ENCODE results near the gene EFCC1.
A peak's percentile ranks its signal among the peaks of the same experiment; 100 is the strongest.

The EFCC1 gene

DNA sequence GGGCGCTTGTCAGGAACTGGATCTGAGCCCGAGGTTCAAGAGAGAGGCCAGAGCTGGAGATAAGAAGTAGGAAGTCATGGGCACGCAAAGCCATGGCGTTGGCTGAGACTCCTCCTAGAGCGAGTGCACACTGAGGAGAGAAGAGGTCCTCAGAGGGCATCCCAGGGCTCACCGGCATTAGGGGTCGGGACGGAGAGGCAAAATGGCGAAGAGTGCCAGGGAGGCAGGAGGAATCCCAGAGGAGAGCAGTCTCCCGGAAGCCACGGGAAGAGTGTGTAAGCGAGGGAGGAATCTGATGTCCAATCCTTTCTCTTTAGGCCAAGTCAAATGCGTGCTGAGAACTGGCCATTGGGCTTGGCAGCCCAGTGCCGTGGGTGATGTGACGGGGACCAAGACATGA is 24.0 kb downstream of the EFCC1 start:
- no peak for DNase-seq (ENCODE audit: low read depth)
- TF ChIP-seq, protein P1, sequence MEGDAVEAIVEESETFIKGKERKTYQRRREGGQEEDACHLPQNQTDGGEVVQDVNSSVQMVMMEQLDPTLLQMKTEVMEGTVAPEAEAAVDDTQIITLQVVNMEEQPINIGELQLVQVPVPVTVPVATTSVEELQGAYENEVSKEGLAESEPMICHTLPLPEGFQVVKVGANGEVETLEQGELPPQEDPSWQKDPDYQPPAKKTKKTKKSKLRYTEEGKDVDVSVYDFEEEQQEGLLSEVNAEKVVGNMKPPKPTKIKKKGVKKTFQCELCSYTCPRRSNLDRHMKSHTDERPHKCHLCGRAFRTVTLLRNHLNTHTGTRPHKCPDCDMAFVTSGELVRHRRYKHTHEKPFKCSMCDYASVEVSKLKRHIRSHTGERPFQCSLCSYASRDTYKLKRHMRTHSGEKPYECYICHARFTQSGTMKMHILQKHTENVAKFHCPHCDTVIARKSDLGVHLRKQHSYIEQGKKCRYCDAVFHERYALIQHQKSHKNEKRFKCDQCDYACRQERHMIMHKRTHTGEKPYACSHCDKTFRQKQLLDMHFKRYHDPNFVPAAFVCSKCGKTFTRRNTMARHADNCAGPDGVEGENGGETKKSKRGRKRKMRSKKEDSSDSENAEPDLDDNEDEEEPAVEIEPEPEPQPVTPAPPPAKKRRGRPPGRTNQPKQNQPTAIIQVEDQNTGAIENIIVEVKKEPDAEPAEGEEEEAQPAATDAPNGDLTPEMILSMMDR (conservative IDR thresholded peaks at IDR 0.05; ENCODE audit: low read depth, low read length): no peak
- no peak overlapping the region for H3K4me3 ChIP-seq (ENCODE audit: low read length)

DNA sequence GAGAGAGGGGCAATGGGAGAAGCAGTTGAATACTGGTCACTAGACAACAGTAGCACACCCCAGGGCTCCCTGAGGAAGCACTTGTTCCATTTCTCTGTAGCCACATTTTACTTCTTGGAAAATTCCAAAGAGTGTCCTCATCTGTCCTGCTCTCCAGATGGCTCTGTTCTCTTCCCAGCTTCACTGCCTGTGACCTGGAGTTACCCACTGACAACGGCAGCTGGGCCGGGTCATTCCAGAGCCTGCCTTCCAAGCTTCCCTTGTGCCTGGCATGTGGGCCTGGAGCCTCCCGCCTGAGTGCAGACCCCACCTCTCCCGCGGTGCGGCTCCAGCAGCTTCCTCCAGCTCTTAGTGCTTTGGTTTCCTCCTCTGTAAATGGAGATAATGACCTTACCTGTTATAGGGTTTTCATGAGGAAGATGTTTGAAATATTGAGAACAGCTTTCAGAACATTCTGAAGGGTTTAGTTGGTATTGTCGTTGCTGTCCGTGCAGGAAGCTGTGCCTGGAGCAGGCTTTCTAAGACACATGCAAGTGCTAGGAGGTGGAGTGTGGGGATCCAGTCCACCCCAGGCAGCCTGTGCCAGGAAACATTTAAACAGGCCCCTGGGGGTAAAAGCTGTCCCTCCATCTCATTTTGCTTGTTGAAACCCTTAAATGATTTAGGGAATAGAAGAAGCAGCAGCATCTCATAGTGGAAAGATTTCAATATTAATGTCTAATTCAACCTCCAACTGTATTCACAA is 24.8 kb downstream of the EFCC1 start:
- TF ChIP-seq, protein P1 (conservative IDR thresholded peaks at IDR 0.05; ENCODE audit: low read depth, low read length): no peak
- H3K4me3 ChIP-seq (ENCODE audit: low read length): no peak overlapping the region
- DNase-seq (ENCODE audit: low read depth): no peak

DNA sequence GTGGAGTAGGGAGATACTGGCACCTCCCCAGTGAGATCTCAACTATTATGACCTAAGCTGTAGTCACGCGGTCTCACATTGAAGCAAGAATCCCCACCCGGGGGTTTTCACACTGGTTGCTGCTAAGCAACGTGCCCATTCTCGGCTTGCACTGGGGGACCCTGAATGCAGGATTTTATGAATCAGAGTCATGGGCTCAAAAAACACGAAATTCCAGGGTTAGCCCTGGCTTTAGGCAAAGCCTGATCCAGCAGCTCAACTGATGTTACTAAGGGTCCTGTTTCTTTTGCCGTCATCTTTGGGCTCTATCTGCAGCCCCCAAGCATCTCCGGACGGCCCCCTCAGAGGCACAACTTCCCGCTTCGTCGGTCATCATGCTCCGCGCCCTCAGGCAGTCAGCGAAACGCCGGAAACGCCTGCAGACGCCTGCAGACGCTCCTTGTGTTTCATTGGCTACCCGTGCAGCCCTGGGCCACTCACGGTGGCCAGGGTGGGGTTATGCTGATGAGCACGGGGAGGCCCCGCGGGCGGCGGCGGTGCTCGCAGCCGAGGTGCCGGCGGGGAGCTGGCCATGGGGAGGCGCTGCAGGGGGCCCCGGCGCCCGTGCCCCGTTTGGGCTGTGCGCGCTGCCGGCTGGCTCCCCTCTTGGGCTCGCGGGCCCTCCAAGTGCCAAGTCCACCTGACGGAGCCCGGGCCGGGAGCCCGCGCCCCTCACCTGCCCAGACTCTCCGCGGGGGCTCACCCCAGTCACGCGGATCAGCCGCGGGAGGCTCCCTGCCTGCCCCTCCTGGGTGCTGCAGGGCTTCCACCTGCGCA is 25.8 kb downstream of the EFCC1 start:
- TF ChIP-seq, protein P1 (conservative IDR thresholded peaks at IDR 0.05; ENCODE audit: low read depth, low read length): no peak
- peak; percentile 62 for DNase-seq (ENCODE audit: low read depth)
- H3K4me3 ChIP-seq (ENCODE audit: low read length): peak overlapping the region; percentile 38

DNA sequence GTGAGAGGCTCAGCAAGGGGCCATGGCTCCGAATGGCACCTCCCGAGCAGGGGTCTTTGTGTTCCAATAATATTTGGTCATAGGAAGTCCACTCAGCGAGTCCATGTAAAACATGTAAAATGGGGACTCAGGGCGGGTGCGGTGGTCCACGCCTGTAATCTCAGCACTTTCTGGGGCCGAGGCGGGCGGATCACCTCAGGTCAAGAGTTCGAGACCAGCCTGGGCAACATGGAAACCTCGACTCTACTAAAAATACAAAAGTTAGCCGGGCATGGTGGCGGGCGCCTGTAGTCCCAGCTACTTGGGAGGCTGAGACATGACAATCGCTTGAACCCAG is 26.4 kb downstream of the EFCC1 start:
- no peak for DNase-seq (ENCODE audit: low read depth)
- TF ChIP-seq, protein P1 (conservative IDR thresholded peaks at IDR 0.05; ENCODE audit: low read depth, low read length): no peak
- peak overlapping the region; percentile 38 for H3K4me3 ChIP-seq (ENCODE audit: low read length)

DNA sequence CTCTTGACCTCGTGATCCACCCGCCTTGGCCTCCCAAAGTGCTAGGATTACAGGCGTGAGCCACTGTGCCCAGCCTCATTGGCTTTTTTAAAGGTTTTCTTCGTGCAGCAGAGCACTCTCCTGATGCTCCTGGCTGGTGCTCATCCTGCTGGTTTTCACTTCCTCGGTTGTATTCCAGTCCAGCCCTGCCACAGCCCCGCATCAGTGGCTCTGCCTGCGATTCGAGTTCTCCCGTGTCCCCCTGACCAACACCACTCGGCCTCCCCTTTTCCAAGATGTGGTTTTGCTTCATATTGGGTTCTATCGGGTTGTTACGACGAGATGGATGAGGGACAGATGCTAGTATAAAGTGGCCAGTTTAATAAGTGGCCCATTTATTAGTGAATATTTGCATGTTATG is 27.8 kb downstream of the EFCC1 start:
- TF ChIP-seq, protein P1 (conservative IDR thresholded peaks at IDR 0.05; ENCODE audit: low read depth, low read length): no peak
- DNase-seq (ENCODE audit: low read depth): no peak
- no peak overlapping the region for H3K4me3 ChIP-seq (ENCODE audit: low read length)

DNA sequence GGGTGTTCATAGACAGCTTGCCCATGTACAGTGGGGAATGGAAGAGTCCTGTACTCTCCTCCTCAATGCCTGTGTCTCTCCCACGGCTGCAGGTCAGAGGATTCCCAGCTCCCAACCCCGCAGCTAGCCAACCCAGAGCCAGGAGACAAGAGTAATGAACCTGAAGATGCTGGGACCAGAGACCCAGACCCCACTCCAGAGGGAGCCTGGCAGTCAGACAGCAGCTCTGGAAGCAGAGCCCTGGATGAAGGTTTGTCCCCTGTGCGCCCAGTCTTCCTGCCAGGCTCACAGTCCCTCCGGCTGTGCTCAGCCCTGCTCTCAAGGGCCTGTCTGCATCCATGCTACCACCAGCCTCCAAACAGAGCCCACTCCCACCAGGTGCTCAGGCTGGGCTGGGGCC is 29.5 kb downstream of the EFCC1 start:
- no peak for DNase-seq (ENCODE audit: low read depth)
- TF ChIP-seq, protein P1 (conservative IDR thresholded peaks at IDR 0.05; ENCODE audit: low read depth, low read length): no peak
- H3K4me3 ChIP-seq (ENCODE audit: low read length): no peak overlapping the region
